Prostate gland (tissue), 2 donors: ENCODE results near the gene TNFRSF9. TPM values are rescaled to one million over a fixed set of nuclear protein-coding genes. Genes with fewer than 3 reads are reported as not detected.
A peak's percentile ranks its signal among the peaks of the same experiment; 100 is the strongest.

Experiments used
- DNase-seq: peaks from one replicate; pipeline ENCODE4 v3.0.0-alpha.2; 2019; ENCODE audit warnings: low spot score
- H3K27ac ChIP-seq, 2 donors: fragments of 200-600 bp; sonication (generic); 2 replicates each; pipeline ENCODE4 v1.5.1; 2017 to 2019
- H3K27me3 ChIP-seq: fragments of 200-600 bp; sonication (generic); replicated peaks from 2 replicates; pipeline ENCODE4 v1.5.1; 2019; ENCODE audit not compliant: insufficient read depth
- H3K36me3 ChIP-seq, 2 donors: fragments of 200-600 bp; sonication (generic); 1 replicate in 1 of 2; 2 replicates in 1 of 2; pipeline versions ENCODE4 v1.5.1 to v1.8.1; 2017 to 2019
- H3K4me1 ChIP-seq: fragments of 200-600 bp; sonication (generic); replicated peaks from 2 replicates; pipeline ENCODE4 v1.5.1; 2019
- H3K4me3 ChIP-seq, 2 donors: fragments of 200-600 bp; sonication (generic); 2 replicates each; pipeline ENCODE4 v1.5.1; 2017 to 2019
- H3K9me3 ChIP-seq: fragments of 200-600 bp; sonication (generic); 2 replicates; pipeline ENCODE4 v1.5.1; 2017
- POLR2A ChIP-seq: fragments of 450-650 bp; IDR thresholded peaks from one replicate; pipeline ENCODE4 v1.6.1; 2016; ENCODE audit warnings: antibody characterized with exemption, mild to moderate bottlenecking
- POLR2AphosphoS5 ChIP-seq: sonication (generic); formaldehyde crosslinking; IDR thresholded peaks from one replicate; pipeline ENCODE4 v1.6.1; 2017; ENCODE audit warnings: antibody characterized with exemption
- WGBS: methylation state at CpG from one replicate; pipeline ENCODE4 v1.1.5; 2018; 5-methylcytosine and 5-hydroxymethylcytosine counted together
- intact Hi-C: fragments of 100-400 bp; cut with DNase I; formaldehyde crosslinking; loops from one replicate; pipeline ENCODE4 v1.14.2; 2022
- total RNA-seq, 2 donors: library from RNA; depleted of rRNA; stranded (reverse); fragments of >200 nt; gene quantifications; one replicate each; pipeline ENCODE4 v1.1.0, GENCODE V29; 2016
- TF ChIP-seq, protein P1 (sequence below), 4 experiments: fragments of 200-600 bp in 2 of 4; fragments of 450-650 bp in 2 of 4; sonication (generic) in 2 of 4; IDR thresholded peaks; 1 replicate in 3 of 4; 2 replicates in 1 of 4; pipeline ENCODE4 v1.5.1; 2016 to 2019; ENCODE audit warnings: antibody characterized with exemption in 4 of 4, mild to moderate bottlenecking in 2 of 4, moderate library complexity in 2 of 4

TNFRSF9 gene
- total RNA-seq, 2 donors from 2014 or later = not detected

DNA sequence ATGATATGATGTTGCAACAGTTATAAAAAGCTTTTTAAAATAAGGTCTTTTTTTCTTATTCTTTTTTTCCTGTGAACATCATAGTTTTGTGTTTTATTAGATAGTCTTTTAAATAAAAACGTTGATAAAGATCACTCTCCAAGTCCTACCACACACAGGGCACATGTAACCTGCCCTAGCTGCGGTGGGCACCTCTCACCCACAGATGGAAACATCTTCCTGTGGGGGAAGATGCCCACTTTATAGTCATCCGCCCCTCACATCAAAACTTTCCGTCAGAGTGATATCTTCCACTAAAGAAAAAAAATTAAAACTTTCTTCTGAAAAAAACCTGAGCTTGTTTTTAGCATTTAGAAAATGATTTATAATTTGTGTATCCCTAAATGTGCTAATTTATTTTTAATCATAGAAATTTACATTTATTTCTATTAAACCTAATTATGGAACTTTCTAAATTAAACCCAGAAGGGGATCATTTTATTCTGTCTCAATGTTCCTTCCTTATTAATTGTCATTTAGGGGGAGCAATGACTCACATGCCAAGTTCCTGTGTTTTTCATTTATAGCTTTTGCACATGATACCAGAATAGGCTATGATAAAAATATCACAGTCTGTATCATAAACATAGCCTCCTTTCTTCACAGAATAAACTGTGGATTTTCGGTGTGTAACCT is 24.7 kb downstream of the TNFRSF9 start:
- H3K4me3 ChIP-seq = no peak overlapping the region
- WGBS = 37% methylated on average over 5 of the region's 5 CpGs
- no peaks in the 10 kb centered on the region for H3K9me3 ChIP-seq
- no peaks in the 10 kb centered on the region for H3K36me3 ChIP-seq
- TF ChIP-seq, protein P1, sequence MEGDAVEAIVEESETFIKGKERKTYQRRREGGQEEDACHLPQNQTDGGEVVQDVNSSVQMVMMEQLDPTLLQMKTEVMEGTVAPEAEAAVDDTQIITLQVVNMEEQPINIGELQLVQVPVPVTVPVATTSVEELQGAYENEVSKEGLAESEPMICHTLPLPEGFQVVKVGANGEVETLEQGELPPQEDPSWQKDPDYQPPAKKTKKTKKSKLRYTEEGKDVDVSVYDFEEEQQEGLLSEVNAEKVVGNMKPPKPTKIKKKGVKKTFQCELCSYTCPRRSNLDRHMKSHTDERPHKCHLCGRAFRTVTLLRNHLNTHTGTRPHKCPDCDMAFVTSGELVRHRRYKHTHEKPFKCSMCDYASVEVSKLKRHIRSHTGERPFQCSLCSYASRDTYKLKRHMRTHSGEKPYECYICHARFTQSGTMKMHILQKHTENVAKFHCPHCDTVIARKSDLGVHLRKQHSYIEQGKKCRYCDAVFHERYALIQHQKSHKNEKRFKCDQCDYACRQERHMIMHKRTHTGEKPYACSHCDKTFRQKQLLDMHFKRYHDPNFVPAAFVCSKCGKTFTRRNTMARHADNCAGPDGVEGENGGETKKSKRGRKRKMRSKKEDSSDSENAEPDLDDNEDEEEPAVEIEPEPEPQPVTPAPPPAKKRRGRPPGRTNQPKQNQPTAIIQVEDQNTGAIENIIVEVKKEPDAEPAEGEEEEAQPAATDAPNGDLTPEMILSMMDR (IDR thresholded peaks at IDR 0.05) = no peak
- TF ChIP-seq POLR2AphosphoS5 (no peak), POLR2A (no peak)
- H3K27me3 ChIP-seq = peaks cover 2% of the 10 kb centered on the region
- H3K4me1 ChIP-seq = no peaks in the 10 kb centered on the region
- DNase-seq = no peak
- intact Hi-C loops = no loop called here
- no peak overlapping the region for H3K27ac ChIP-seq

DNA sequence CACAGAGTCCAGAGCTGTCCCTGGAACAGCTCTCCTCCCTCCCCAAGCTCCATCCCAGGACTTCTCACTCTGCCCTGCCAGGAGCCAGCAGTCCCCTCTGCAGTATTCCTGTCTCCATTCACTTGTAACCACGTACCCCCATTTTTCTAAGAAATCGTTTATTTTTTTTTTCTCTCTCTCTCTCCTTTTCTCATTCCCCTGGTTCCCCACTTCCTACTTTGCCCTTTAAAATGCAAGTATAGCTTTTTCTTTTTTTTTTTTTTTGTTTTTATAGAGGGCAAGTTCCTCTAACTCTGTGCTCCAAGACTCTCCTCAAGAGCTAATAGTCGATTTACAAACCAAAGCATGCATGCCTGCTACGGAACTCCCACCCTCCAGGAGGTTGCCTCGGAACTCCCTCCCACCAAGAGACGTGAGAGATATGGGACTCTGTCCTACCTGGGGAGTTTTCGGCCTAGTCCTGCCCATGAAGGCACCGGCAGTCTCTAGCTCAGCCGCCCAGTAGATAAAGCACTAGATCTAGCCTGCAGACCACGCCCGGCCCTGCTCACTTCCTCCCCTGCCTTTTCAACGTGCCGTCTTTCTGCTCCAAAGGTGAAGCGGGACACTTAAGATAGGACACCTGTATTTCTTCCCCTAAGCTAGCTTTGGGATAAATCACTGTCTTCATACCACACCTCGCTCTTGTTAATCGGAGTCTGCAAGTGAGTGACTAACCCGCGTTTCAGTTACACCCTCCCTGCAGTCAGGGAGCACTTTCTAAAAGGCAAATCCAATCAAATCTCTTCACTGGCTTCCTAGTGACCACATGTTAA is 27.7 kb downstream of the TNFRSF9 start:
- no peak for DNase-seq
- Histone ChIP-seq H3K4me3 (no peak overlapping the region), H3K9me3 (no peaks in the 10 kb centered on the region), H3K36me3 (no peaks in the 10 kb centered on the region), H3K27me3 (peaks cover 2% of the 10 kb centered on the region), H3K27ac (no peak overlapping the region), H3K4me1 (no peaks in the 10 kb centered on the region)
- intact Hi-C loops = no loop called here
- WGBS = 68% methylated on average over 18 of the region's 18 CpGs
- TF ChIP-seq POLR2A = no peak

DNA sequence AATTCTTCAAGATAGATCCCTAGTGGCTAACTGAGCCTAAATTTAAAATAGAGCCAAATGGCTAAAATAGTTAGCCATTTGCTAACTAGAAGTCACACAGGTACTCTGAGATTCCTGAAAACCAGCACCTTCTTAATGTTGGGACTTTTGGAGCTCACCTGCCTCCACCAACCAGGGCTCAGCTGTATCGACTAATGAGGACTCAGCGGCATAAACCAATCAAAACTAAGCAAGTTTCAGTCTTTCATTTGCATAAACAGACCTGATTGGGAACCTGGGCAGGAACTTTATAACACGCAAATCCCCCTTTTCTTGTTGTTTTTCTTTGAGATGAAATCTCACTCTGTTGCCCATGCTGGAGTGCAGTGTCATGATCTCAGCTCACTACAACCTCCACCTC is 28.5 kb downstream of the TNFRSF9 start:
- 77% methylated on average over 3 of the region's 3 CpGs for WGBS
- no peak for DNase-seq
- Histone ChIP-seq H3K27me3 (peaks cover 2% of the 10 kb centered on the region), H3K27ac (no peak overlapping the region), H3K36me3 (no peaks in the 10 kb centered on the region), H3K4me1 (no peaks in the 10 kb centered on the region), H3K9me3 (no peaks in the 10 kb centered on the region), H3K4me3 (no peak overlapping the region)
- intact Hi-C loops = no loop called here
- TF ChIP-seq, protein P1 (IDR thresholded peaks at IDR 0.05) = no peak
- TF ChIP-seq POLR2AphosphoS5 (no peak), POLR2A (no peak)

DNA sequence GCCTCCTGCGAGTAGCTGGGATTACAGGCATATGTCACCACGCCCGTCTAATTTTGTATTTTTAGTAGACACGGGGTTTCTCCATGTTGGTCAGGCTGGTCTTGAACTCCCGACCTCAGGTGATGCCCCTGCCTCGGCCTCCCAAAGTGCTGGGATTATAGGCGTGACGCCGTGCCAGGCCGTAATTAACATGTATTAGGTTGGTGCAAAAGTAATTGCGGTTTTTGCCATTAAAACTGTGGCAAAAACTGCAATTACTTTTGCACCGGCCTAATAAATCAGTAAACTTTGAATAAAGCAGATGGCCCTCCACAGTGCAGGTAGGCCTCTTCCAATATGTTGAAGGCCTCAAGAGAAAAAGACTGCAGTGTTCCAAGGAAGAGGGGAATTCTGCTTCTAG is 35.4 kb downstream of the TNFRSF9 start:
- Histone ChIP-seq H3K27ac (no peak overlapping the region), H3K36me3 (no peaks in the 10 kb centered on the region), H3K4me3 (no peak overlapping the region), H3K4me1 (no peaks in the 10 kb centered on the region), H3K9me3 (no peaks in the 10 kb centered on the region), H3K27me3 (no peaks in the 10 kb centered on the region)
- no peak for TF ChIP-seq POLR2AphosphoS5
- intact Hi-C loops = loop anchor here (10.0 kb wide), 1 partner anchor 240 kb away; no protein-coding TSS in a partner anchor
- no peak for DNase-seq
- WGBS = 79% methylated on average over 12 of the region's 12 CpGs

DNA sequence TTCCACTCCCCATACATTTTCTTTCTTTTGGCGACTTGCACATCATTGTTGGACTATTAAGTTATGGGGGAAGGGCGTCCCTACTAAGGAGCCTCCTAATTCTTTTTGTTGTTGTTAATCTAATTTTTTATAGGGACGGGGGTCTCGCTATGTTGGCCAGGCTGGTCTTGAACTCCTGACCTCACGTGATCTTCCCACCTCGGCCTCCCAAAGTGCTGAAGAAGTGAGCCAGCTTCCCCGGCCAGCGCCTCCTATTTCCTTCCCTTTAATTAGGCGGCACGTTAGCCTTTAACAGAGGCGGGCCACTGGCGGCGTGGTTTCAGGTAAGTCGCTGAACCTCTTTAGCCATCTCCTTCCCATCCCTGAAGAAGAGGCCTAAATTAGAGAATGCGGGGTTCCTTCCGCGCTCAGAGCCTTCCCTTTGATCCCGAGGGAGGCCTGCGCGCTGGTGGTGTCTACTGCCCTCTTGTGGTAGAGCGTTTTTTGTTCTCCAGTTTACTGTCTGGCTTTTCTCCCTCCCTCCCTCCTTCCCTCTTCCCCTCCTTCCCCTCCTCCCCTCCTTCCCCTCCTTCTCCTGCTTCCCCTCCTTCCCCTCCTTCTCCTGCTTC is 38.1 kb downstream of the TNFRSF9 start:
- TF ChIP-seq, protein P1 (IDR thresholded peaks at IDR 0.05) = peak; percentile 34 to 68 (median 59)
- TF ChIP-seq POLR2A (no peak), POLR2AphosphoS5 (peak; percentile 11)
- no peak overlapping the region for H3K4me3 ChIP-seq
- no peaks in the 10 kb centered on the region for H3K36me3 ChIP-seq
- 24% methylated on average over 21 of the region's 21 CpGs for WGBS
- H3K4me1 ChIP-seq = no peaks in the 10 kb centered on the region
- intact Hi-C loops = loop anchor here (5.0 to 10.0 kb wide), 2 partner anchors 150 to 238 kb away; no protein-coding TSS in a partner anchor
- peak; percentile 61 for DNase-seq
- H3K9me3 ChIP-seq = no peaks in the 10 kb centered on the region
- no peaks in the 10 kb centered on the region for H3K27me3 ChIP-seq
- H3K27ac ChIP-seq = no peak overlapping the region
